Endothelial cell of umbilical vein (primary cell): Measurements from ENCODE around the gene DENND1A. TPM values are rescaled to one million over a fixed set of nuclear protein-coding genes. Genes with fewer than 3 reads are reported as not detected.

Experiments
- BruUV-seq: library from RNA; stranded (reverse); fragments of 400-500 nt; replicated peaks from 2 replicates; lab custom pipeline; 2021; lab: Mats Ljungman, UMichigan
- CTCF ChIA-PET: fragments of 300-600, 350-600 bp; sonication (Branson Sonifier 250); formaldehyde crosslinking; loops from one replicate; lab custom pipeline; 2021; ENCODE audit warnings: antibody characterized with exemption, inconsistent platforms; lab: Charles Lee
- POLR2A ChIA-PET: fragments of 300-600, 350-600 bp; sonication (Branson Sonifier 250); formaldehyde crosslinking; loops from one replicate; lab custom pipeline; 2021; ENCODE audit warnings: antibody characterized with exemption, inconsistent platforms; lab: Charles Lee
- DNase-seq: peaks from one replicate; pipeline ENCODE4 v3.0.0-alpha.2; 2011; ENCODE audit warnings: low read depth, low spot score
- FAIRE-seq: peaks from 2 replicates; lab custom pipeline; 2011; peaks lifted over from hg19 to GRCh38; lab: Jason Lieb, UNC
- H2AFZ ChIP-seq: 2 replicates; pipeline ENCODE4 v1.6.0; 2012; ENCODE audit warnings: low read depth, low read length, control low read depth, inconsistent platforms
- H3K27ac ChIP-seq: 2 replicates; pipeline ENCODE4 v1.5.1; 2011; ENCODE audit warnings: low read depth, mild to moderate bottlenecking, control low read depth, low read length, moderate library complexity; ENCODE audit not compliant: insufficient read depth
- H3K27me3 ChIP-seq, 2 experiments: 2 replicates each; pipeline versions ENCODE4 v1.6.0 to v1.6.1; 2011; ENCODE audit warnings: low read length in 2 of 2, mixed read lengths in 1 of 2; ENCODE audit not compliant: control insufficient read depth in 2 of 2, insufficient read depth in 2 of 2
- H3K36me3 ChIP-seq, 2 experiments: 2 replicates in 1 of 2; 3 replicates in 1 of 2; pipeline ENCODE4 v1.5.1; 2011; ENCODE audit warnings: low read length in 2 of 2, mild to moderate bottlenecking in 1 of 2, moderate library complexity in 1 of 2; ENCODE audit not compliant: control insufficient read depth in 2 of 2, insufficient read depth in 2 of 2; ENCODE audit errors: extremely low read depth in 1 of 2
- H3K4me1 ChIP-seq: 3 replicates; pipeline ENCODE4 v1.5.1; 2011; ENCODE audit warnings: mild to moderate bottlenecking, low read length; ENCODE audit not compliant: control insufficient read depth, insufficient read depth; ENCODE audit errors: extremely low read depth
- H3K4me2 ChIP-seq: 2 replicates; pipeline ENCODE4 v1.6.1; 2011; ENCODE audit warnings: low read length, control low read depth, mixed read lengths; ENCODE audit not compliant: insufficient read depth
- H3K4me3 ChIP-seq, 3 experiments: fragments of 200-600 bp in 1 of 3; sonication (generic), shearing (Covaris generic) in 1 of 3; replicated peaks in 1 of 3; 2 replicates each; pipeline ENCODE4 v1.5.1; 2011 to 2016; ENCODE audit warnings: control low read depth in 3 of 3, low read length in 3 of 3, mild to moderate bottlenecking in 2 of 3, inconsistent platforms in 1 of 3, low read depth in 1 of 3, moderate library complexity in 1 of 3; ENCODE audit not compliant: insufficient read depth in 1 of 3
- H3K79me2 ChIP-seq: 2 replicates; pipeline ENCODE4 v1.6.0; 2012; ENCODE audit warnings: low read length, inconsistent platforms; ENCODE audit not compliant: control insufficient read depth, insufficient read depth
- H3K9ac ChIP-seq: replicated peaks from 2 replicates; pipeline ENCODE3; 2011; ENCODE audit warnings: low read length, control low read depth; ENCODE audit not compliant: insufficient read depth; ENCODE audit errors: extremely low read depth
- H3K9me1 ChIP-seq: replicated peaks from 3 replicates; pipeline ENCODE4 v1.6.0; 2011; ENCODE audit warnings: mild to moderate bottlenecking, low read length; ENCODE audit not compliant: control insufficient read depth, insufficient read depth; ENCODE audit errors: extremely low read depth
- H3K9me3 ChIP-seq: replicated peaks from 2 replicates; pipeline ENCODE4 v1.5.1; 2012; ENCODE audit warnings: low read length, inconsistent platforms; ENCODE audit not compliant: control insufficient read depth, insufficient read depth
- H4K20me1 ChIP-seq: replicated peaks from 2 replicates; pipeline ENCODE3; 2011; ENCODE audit warnings: mild to moderate bottlenecking, low read length; ENCODE audit not compliant: control insufficient read depth, insufficient read depth; ENCODE audit errors: extremely low read depth
- EZH2 ChIP-seq: IDR thresholded peaks from 2 replicates; pipeline ENCODE4 v1.6.1; 2012; ENCODE audit warnings: borderline replicate concordance, low read depth, mild to moderate bottlenecking, moderate library complexity, low read length, inconsistent platforms; ENCODE audit not compliant: severe bottlenecking
- FOS ChIP-seq: IDR thresholded peaks from 2 replicates; pipeline ENCODE4 v1.6.1; 2011; ENCODE audit warnings: mild to moderate bottlenecking, low read length, moderate library complexity, borderline replicate concordance; ENCODE audit not compliant: insufficient read depth
- GATA2 ChIP-seq: IDR thresholded peaks from 2 replicates; pipeline ENCODE4 v1.7.0; 2011; ENCODE audit warnings: low read depth, mild to moderate bottlenecking, moderate library complexity, mixed read lengths, low read length; ENCODE audit not compliant: insufficient read length, insufficient read depth
- JUN ChIP-seq: IDR thresholded peaks from 2 replicates; pipeline ENCODE4 v1.6.1; 2011; ENCODE audit warnings: borderline replicate concordance, low read depth; ENCODE audit not compliant: insufficient read length, insufficient read depth
- MYC ChIP-seq: IDR thresholded peaks from one replicate; pipeline ENCODE4 v1.6.1; 2011; ENCODE audit warnings: mild to moderate bottlenecking, low read depth, low read length
- POLR2A ChIP-seq: IDR thresholded peaks from 2 replicates; pipeline ENCODE4 v1.6.1; 2012; ENCODE audit warnings: low read depth, mild to moderate bottlenecking, control low read depth, low read length
- POLR2AphosphoS5 ChIP-seq: IDR thresholded peaks from 2 replicates; pipeline ENCODE4 v1.6.1; 2012; ENCODE audit warnings: low read depth, mild to moderate bottlenecking, control low read depth, low read length, moderate library complexity; ENCODE audit not compliant: insufficient read depth
- dilution Hi-C: fragments of 300-500 bp; cut with MboI; formaldehyde crosslinking; loops from one replicate; pipeline ENCODE4 v1.15.0; 2019; ENCODE audit warnings: low sequenced_read_pairs; ENCODE audit not compliant: extremely low pct_ligation_motif_present
- intact Hi-C: fragments of 100-400 bp; cut with micrococcal nuclease; formaldehyde crosslinking; loops from one replicate; pipeline ENCODE4 v1.10.0; 2022
- polyA plus RNA-seq, 4 experiments: library from polyadenylated mRNA; depleted of rRNA in 3 of 4; stranded (reverse) in 3 of 4; unstranded in 1 of 4; fragments of >200 nt; gene quantifications; 2 replicates each; pipeline versions ENCODE4 v1.2.1 to v1.2.3, GENCODE V29; 2011 to 2012; ENCODE audit warnings: missing spikeins in 1 of 4
- total RNA-seq: library from RNA; stranded (reverse); gene quantifications from 2 replicates; pipeline ENCODE4 v1.2.3, GENCODE V29; 2021
- TF ChIP-seq, protein P1 (sequence below): IDR thresholded peaks from 2 replicates; pipeline ENCODE4 v1.6.1; 2011; ENCODE audit not compliant: insufficient read depth, insufficient read length
- TF ChIP-seq, protein P2 (sequence below), 2 donors: IDR thresholded peaks; 1 replicate in 1 of 2; 2 replicates in 1 of 2; pipeline ENCODE4 v1.5.1; 2011; ENCODE audit warnings: low read length in 2 of 2, mild to moderate bottlenecking in 2 of 2, moderate library complexity in 2 of 2, control low read depth in 1 of 2, inconsistent platforms in 1 of 2, low read depth in 1 of 2; ENCODE audit not compliant: insufficient read depth in 1 of 2; ENCODE audit errors: extremely low read depth in 1 of 2

DENND1A gene
- total and polyA plus RNA-seq, 2 donors (not counting 3 experiments of a cell fraction or from before 2014, with no cell fraction given) = 18.5 to 24.5 TPM

DNA sequence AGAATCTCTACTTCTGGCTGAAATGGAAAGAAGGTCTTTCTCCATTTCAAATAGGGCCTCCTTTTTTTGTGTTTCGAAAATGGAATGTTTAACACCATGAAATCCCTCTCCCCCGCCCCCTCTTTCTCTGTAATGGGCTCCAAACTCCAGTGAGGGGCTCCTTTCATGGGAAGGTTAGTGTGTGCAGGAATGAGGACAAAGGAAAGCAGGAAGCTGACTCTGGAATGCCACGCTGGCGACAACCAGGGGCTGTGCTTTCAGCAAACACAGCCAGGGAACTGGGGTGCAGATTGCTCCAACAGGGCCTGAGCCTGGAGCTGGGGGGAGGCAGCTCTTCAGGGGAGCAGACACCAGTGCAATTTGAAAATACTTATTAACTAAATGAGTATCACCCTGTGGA is 491.1 kb downstream of the DENND1A start:
- ChIA-PET CTCF (interaction anchor here (0.6 to 1.6 kb wide), 2 partner anchors 10 to 37 kb away, joined by 3 to 4 read pairs; no protein-coding TSS in a partner anchor), POLR2A (no interaction called here)
- BruUV-seq = no TSS peak
- DNase-seq = peak; percentile 21
- Histone ChIP-seq H3K27me3 (no peaks in the 10 kb centered on the region), H3K9me1 (no peaks in the 10 kb centered on the region), H3K9ac (no peak overlapping the region), H3K4me1 (peaks cover 8% of the 10 kb centered on the region), H3K9me3 (no peaks in the 10 kb centered on the region), H3K27ac (no peak overlapping the region), H2AFZ (no peak overlapping the region), H4K20me1 (no peaks in the 10 kb centered on the region), H3K4me2 (no peak overlapping the region), H3K4me3 (no peak overlapping the region), H3K36me3 (no peaks in the 10 kb centered on the region), H3K79me2 (no peaks in the 10 kb centered on the region)
- TF ChIP-seq, protein P1, sequence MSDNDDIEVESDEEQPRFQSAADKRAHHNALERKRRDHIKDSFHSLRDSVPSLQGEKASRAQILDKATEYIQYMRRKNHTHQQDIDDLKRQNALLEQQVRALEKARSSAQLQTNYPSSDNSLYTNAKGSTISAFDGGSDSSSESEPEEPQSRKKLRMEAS = no peak
- TF ChIP-seq POLR2A = no peak
- no peak for TF ChIP-seq EZH2
- TF ChIP-seq GATA2 = no peak
- no peak for TF ChIP-seq FOS
- no peak for TF ChIP-seq MYC
- no peak for TF ChIP-seq JUN
- no peak for TF ChIP-seq POLR2AphosphoS5
- TF ChIP-seq, protein P2, sequence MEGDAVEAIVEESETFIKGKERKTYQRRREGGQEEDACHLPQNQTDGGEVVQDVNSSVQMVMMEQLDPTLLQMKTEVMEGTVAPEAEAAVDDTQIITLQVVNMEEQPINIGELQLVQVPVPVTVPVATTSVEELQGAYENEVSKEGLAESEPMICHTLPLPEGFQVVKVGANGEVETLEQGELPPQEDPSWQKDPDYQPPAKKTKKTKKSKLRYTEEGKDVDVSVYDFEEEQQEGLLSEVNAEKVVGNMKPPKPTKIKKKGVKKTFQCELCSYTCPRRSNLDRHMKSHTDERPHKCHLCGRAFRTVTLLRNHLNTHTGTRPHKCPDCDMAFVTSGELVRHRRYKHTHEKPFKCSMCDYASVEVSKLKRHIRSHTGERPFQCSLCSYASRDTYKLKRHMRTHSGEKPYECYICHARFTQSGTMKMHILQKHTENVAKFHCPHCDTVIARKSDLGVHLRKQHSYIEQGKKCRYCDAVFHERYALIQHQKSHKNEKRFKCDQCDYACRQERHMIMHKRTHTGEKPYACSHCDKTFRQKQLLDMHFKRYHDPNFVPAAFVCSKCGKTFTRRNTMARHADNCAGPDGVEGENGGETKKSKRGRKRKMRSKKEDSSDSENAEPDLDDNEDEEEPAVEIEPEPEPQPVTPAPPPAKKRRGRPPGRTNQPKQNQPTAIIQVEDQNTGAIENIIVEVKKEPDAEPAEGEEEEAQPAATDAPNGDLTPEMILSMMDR (IDR thresholded peaks at IDR 0.05; ENCODE audit: extremely low read depth in 1 of 2, insufficient read depth in 1 of 2, low read depth in 1 of 2, low read length in 2 of 2) = no peak
- intact Hi-C loops (no loop called here), dilution Hi-C loops (no loop called here)
- FAIRE-seq = no peak
